ENCODE measurements around the gene EFCAB6.

EFCAB6 gene

GRCh38 chr22:43497956-43498855 lies 313.9 kb downstream of the EFCAB6 start:
- Histone ChIP-seq H3K4me1 (ENCODE audit: insufficient read depth, low read length) (no peaks in the 10 kb centered on the region), H3K9ac (ENCODE audit: low read depth, low read length) (no peak overlapping the region), H3K27me3 (ENCODE audit: insufficient read depth, low read length) (no peaks in the 10 kb centered on the region), H3K36me3 (ENCODE audit: insufficient read depth, low read depth, low read length) (no peaks in the 10 kb centered on the region), H3K9me3 (ENCODE audit: insufficient read depth, low read depth, low read length) (peaks cover 23% of the 10 kb centered on the region), H3K27ac (ENCODE audit: low read length) (no peak overlapping the region), H3K4me3 (ENCODE audit: low read length) (no peak overlapping the region)

- Histone ChIP-seq H3K9me3 (ENCODE audit: insufficient read depth, low read depth, low read length) (peaks cover 13% of the 10 kb centered on the region), H3K27ac (ENCODE audit: low read length) (no peak overlapping the region), H3K4me1 (ENCODE audit: insufficient read depth, low read length) (no peaks in the 10 kb centered on the region), H3K4me3 (ENCODE audit: low read length) (no peak overlapping the region), H3K36me3 (ENCODE audit: insufficient read depth, low read depth, low read length) (no peaks in the 10 kb centered on the region), H3K27me3 (ENCODE audit: insufficient read depth, low read length) (no peaks in the 10 kb centered on the region), H3K9ac (ENCODE audit: low read depth, low read length) (no peak overlapping the region)
Measured at GRCh38 chr22:43493297-43493696, 318.8 kb downstream of the EFCAB6 start.

- no peaks in the 10 kb centered on the region for H3K36me3 ChIP-seq (ENCODE audit: insufficient read depth, low read depth, low read length)
- no peak overlapping the region for H3K4me3 ChIP-seq (ENCODE audit: low read length)
- H3K9ac ChIP-seq (ENCODE audit: low read depth, low read length), result no peak overlapping the region
- no peaks in the 10 kb centered on the region for H3K4me1 ChIP-seq (ENCODE audit: insufficient read depth, low read length)
- H3K9me3 ChIP-seq (ENCODE audit: insufficient read depth, low read depth, low read length), result peaks cover 5% of the 10 kb centered on the region
- no peaks in the 10 kb centered on the region for H3K27me3 ChIP-seq (ENCODE audit: insufficient read depth, low read length)
- H3K27ac ChIP-seq (ENCODE audit: low read length), result no peak overlapping the region
Measured at GRCh38 chr22:43491737-43492136, 320.4 kb downstream of the EFCAB6 start.

GRCh38 chr22:43491177-43491576 lies 320.9 kb downstream of the EFCAB6 start:
- H3K4me3 ChIP-seq (ENCODE audit: low read length), result no peak overlapping the region
- no peaks in the 10 kb centered on the region for H3K36me3 ChIP-seq (ENCODE audit: insufficient read depth, low read depth, low read length)
- no peaks in the 10 kb centered on the region for H3K4me1 ChIP-seq (ENCODE audit: insufficient read depth, low read length)
- peaks cover 5% of the 10 kb centered on the region for H3K9me3 ChIP-seq (ENCODE audit: insufficient read depth, low read depth, low read length)
- H3K27me3 ChIP-seq (ENCODE audit: insufficient read depth, low read length), result no peaks in the 10 kb centered on the region
- no peak overlapping the region for H3K27ac ChIP-seq (ENCODE audit: low read length)
- H3K9ac ChIP-seq (ENCODE audit: low read depth, low read length), result no peak overlapping the region

- no peak overlapping the region for H3K4me3 ChIP-seq (ENCODE audit: low read length)
- H3K27ac ChIP-seq (ENCODE audit: low read length), result no peak overlapping the region
- no peaks in the 10 kb centered on the region for H3K4me1 ChIP-seq (ENCODE audit: insufficient read depth, low read length)
- peaks cover 5% of the 10 kb centered on the region for H3K9me3 ChIP-seq (ENCODE audit: insufficient read depth, low read depth, low read length)
- no peaks in the 10 kb centered on the region for H3K36me3 ChIP-seq (ENCODE audit: insufficient read depth, low read depth, low read length)
- H3K27me3 ChIP-seq (ENCODE audit: insufficient read depth, low read length), result no peaks in the 10 kb centered on the region
- H3K9ac ChIP-seq (ENCODE audit: low read depth, low read length), result no peak overlapping the region
Measured at GRCh38 chr22:43490311-43490710, 321.8 kb downstream of the EFCAB6 start.

- Histone ChIP-seq H3K9me3 (ENCODE audit: insufficient read depth, low read depth, low read length) (no peaks in the 10 kb centered on the region; the same call in 1 of the 2 replicates), H3K36me3 (ENCODE audit: insufficient read depth, low read depth, low read length) (no peaks in the 10 kb centered on the region), H3K27ac (ENCODE audit: low read length) (no peak overlapping the region), H3K4me3 (ENCODE audit: low read length) (no peak overlapping the region), H3K27me3 (ENCODE audit: insufficient read depth, low read length) (no peaks in the 10 kb centered on the region), H3K9ac (ENCODE audit: low read depth, low read length) (no peak overlapping the region), H3K4me1 (ENCODE audit: insufficient read depth, low read length) (no peaks in the 10 kb centered on the region)
Measured at GRCh38 chr22:43488937-43489336, 323.2 kb downstream of the EFCAB6 start.

- Histone ChIP-seq H3K4me3 (ENCODE audit: low read length) (no peak overlapping the region), H3K9me3 (ENCODE audit: insufficient read depth, low read depth, low read length) (no peaks in the 10 kb centered on the region; the same call in 1 of the 2 replicates), H3K27ac (ENCODE audit: low read length) (no peak overlapping the region), H3K36me3 (ENCODE audit: insufficient read depth, low read depth, low read length) (no peaks in the 10 kb centered on the region), H3K9ac (ENCODE audit: low read depth, low read length) (no peak overlapping the region), H3K4me1 (ENCODE audit: insufficient read depth, low read length) (no peaks in the 10 kb centered on the region), H3K27me3 (ENCODE audit: insufficient read depth, low read length) (no peaks in the 10 kb centered on the region)
Measured at GRCh38 chr22:43488031-43488866, 323.9 kb downstream of the EFCAB6 start.

- no peak overlapping the region for H3K4me3 ChIP-seq (ENCODE audit: low read length)
- no peaks in the 10 kb centered on the region for H3K36me3 ChIP-seq (ENCODE audit: insufficient read depth, low read depth, low read length)
- H3K4me1 ChIP-seq (ENCODE audit: insufficient read depth, low read length), result no peaks in the 10 kb centered on the region
- no peak overlapping the region for H3K9ac ChIP-seq (ENCODE audit: low read depth, low read length)
- no peak overlapping the region for H3K27ac ChIP-seq (ENCODE audit: low read length)
- no peaks in the 10 kb centered on the region for H3K9me3 ChIP-seq (ENCODE audit: insufficient read depth, low read depth, low read length)
- H3K27me3 ChIP-seq (ENCODE audit: insufficient read depth, low read length), result no peaks in the 10 kb centered on the region
Measured at GRCh38 chr22:43487311-43488030, 324.6 kb downstream of the EFCAB6 start.

- H3K36me3 ChIP-seq (ENCODE audit: insufficient read depth, low read depth, low read length), result no peaks in the 10 kb centered on the region
- no peak overlapping the region for H3K9ac ChIP-seq (ENCODE audit: low read depth, low read length)
- H3K9me3 ChIP-seq (ENCODE audit: insufficient read depth, low read depth, low read length), result no peaks in the 10 kb centered on the region
- H3K4me1 ChIP-seq (ENCODE audit: insufficient read depth, low read length), result no peaks in the 10 kb centered on the region
- no peak overlapping the region for H3K27ac ChIP-seq (ENCODE audit: low read length)
- H3K4me3 ChIP-seq (ENCODE audit: low read length), result no peak overlapping the region
- no peaks in the 10 kb centered on the region for H3K27me3 ChIP-seq (ENCODE audit: insufficient read depth, low read length)
Measured at GRCh38 chr22:43485502-43486089, 326.5 kb downstream of the EFCAB6 start.

GRCh38 chr22:43484227-43484626 lies 327.9 kb downstream of the EFCAB6 start:
- no peaks in the 10 kb centered on the region for H3K9me3 ChIP-seq (ENCODE audit: insufficient read depth, low read depth, low read length)
- no peak overlapping the region for H3K9ac ChIP-seq (ENCODE audit: low read depth, low read length)
- H3K27me3 ChIP-seq (ENCODE audit: insufficient read depth, low read length), result no peaks in the 10 kb centered on the region
- H3K4me1 ChIP-seq (ENCODE audit: insufficient read depth, low read length), result no peaks in the 10 kb centered on the region
- H3K4me3 ChIP-seq (ENCODE audit: low read length), result no peak overlapping the region
- H3K27ac ChIP-seq (ENCODE audit: low read length), result no peak overlapping the region
- H3K36me3 ChIP-seq (ENCODE audit: insufficient read depth, low read depth, low read length), result no peaks in the 10 kb centered on the region

- Histone ChIP-seq H3K4me3 (ENCODE audit: low read length) (no peak overlapping the region), H3K4me1 (ENCODE audit: insufficient read depth, low read length) (no peaks in the 10 kb centered on the region), H3K27me3 (ENCODE audit: insufficient read depth, low read length) (no peaks in the 10 kb centered on the region), H3K36me3 (ENCODE audit: insufficient read depth, low read depth, low read length) (no peaks in the 10 kb centered on the region), H3K27ac (ENCODE audit: low read length) (no peak overlapping the region), H3K9me3 (ENCODE audit: insufficient read depth, low read depth, low read length) (no peaks in the 10 kb centered on the region), H3K9ac (ENCODE audit: low read depth, low read length) (no peak overlapping the region)
Measured at GRCh38 chr22:43483669-43484068, 328.4 kb downstream of the EFCAB6 start.

Data from iPS-20b (cell line).